NOMO-1 treated with DMSO at 0.1 percent for 48 hours (cell line): ENCODE measurements around the gene ATP6V1C2.

ENCODE experiments used
- DNase-seq: peaks from one replicate; lab custom pipeline; 2025; ENCODE audit not compliant: unreplicated experiment; lab: John Stamatoyannopoulos, UW

Gene ATP6V1C2, protein sequence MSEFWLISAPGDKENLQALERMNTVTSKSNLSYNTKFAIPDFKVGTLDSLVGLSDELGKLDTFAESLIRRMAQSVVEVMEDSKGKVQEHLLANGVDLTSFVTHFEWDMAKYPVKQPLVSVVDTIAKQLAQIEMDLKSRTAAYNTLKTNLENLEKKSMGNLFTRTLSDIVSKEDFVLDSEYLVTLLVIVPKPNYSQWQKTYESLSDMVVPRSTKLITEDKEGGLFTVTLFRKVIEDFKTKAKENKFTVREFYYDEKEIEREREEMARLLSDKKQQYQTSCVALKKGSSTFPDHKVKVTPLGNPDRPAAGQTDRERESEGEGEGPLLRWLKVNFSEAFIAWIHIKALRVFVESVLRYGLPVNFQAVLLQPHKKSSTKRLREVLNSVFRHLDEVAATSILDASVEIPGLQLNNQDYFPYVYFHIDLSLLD

GRCh38 chr2:10721396-10722251, at the start of gene ATP6V1C2:
Gene ATP6V1C2, plus strand, starts transcription at chr2:10721630. Its CDS starts 1,220 bp downstream, at chr2:10722850.
- no peak for DNase-seq

DNA sequence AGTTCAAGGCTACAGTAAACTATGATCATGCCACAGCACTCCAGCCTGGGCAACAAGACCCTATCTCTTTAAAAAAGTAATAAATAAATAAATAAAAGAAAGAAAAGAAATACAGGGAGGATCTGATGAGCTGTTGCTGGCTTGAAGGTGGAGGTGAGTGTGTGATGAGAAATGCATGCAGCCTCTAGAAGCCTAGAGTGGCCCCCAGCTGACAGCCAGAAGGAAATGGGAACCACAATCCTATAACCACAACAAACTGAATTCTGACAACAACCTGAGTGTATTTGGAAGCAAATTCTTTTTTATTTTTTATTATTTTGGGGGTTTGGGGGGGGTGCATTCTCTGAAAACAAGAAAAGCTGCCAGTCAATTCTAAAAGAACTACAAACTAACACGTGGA, 46.3 kb upstream of the ATP6V1C2 start:
- no peak for DNase-seq

GRCh38 chr2:10678225-10678624, 43.2 kb upstream of the ATP6V1C2 start:
- DNase-seq, result no peak

GRCh38 chr2:10680214-10680613, 41.2 kb upstream of the ATP6V1C2 start:
- no peak for DNase-seq

GRCh38 chr2:10680957-10681356, 40.5 kb upstream of the ATP6V1C2 start:
- no peak for DNase-seq

DNA sequence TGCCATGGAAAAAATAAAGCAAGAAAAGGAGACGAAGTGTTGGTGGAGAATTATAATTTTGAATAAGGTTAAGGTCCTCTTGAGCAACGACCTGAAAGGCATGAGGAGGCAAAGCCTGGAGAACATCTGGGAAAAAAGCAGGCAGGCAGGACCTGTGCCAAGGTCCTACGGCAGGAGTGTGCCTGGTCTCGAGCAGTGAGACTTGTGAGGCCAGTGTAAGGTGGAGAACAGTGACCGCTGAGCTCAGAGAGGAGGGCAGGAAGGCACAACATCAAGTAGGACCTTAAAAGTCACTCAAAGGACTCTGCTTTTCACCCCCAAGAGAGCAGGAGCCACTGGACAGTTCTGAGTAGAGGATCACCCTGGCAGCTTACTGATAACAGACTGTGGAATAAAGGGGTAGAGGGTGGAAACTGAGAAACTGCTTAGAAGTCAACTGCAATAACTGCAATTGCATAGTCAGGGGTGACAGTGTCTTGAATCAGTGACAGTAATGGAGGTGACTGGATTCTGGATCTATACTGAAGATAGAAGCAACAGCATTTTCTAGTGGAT, 35.2 kb upstream of the ATP6V1C2 start:
- no peak for DNase-seq

DNA sequence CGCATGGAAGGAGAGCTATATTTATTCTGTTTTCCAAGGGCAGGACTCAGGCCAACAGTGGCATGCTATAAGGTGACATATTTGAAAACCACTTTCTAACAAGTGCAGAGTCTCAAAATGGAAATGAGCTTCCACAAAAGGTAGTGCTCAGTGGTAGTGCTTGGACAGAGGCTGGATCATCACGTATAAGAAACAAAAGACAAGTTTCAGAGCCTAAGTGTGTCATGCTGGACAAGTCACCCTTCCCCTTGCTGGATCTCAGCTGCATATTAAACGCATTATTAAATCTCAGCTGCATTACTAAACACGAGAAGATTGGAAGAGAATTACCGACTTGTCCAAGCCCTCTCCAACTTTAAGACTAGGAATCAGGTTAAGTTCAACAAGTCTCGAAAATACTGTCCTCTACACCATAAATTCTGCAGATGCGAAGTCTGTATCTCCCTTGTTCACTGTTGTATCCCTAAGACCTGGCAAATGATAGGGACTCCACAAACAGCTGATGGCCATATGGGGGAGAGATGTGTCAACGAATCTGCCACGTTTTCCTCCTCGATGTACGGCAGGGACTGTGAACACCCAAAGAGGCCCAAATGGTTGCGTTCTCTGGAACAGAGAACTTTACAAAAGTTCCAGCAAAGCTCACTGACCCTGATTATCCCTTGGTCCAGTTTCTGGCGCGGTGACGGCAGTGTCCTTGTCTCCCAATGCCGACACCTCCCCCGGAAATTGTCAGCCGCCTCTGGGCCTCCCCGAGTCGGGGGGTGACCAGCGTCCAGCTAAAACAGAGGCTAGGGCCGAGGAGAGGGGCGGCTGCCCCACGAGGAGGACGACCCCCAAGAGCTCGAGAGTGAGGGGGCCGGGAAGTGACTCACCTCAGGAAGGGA, 32.3 kb upstream of the ATP6V1C2 start:
- DNase-seq, result no peak

GRCh38 chr2:10691521-10691920, 29.9 kb upstream of the ATP6V1C2 start:
- DNase-seq, result no peak

- no peak for DNase-seq
These were observed 21.2 kb upstream of the ATP6V1C2 start for GRCh38 chr2:10700078-10700803.

DNA sequence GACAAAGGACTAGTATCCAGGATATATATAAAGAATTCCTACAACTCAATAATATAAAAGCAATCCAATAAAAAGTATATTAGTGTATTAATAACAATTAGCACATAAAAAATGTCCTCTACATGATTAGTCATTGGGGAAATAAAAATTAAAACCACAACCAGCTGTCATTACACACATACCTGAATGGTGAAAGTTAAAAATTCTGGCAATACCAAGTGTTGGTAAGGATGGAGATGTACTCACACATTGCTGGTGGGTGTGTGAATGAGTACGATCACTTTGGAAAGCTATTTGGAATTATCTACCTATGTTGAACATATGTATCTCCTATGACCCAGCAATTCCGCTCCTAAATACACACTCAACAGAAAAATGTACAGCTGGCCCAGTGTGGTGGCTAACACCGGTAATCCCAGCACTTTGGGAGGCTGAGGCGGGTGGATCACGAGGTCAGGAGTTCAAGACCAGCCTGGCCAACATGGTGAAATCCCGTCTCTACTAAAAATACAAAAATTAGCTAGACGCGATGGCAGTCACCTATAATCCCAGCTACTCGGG, 17.3 kb upstream of the ATP6V1C2 start:
- no peak for DNase-seq

GRCh38 chr2:10706033-10706432, 15.4 kb upstream of the ATP6V1C2 start:
- DNase-seq, result no peak

DNA sequence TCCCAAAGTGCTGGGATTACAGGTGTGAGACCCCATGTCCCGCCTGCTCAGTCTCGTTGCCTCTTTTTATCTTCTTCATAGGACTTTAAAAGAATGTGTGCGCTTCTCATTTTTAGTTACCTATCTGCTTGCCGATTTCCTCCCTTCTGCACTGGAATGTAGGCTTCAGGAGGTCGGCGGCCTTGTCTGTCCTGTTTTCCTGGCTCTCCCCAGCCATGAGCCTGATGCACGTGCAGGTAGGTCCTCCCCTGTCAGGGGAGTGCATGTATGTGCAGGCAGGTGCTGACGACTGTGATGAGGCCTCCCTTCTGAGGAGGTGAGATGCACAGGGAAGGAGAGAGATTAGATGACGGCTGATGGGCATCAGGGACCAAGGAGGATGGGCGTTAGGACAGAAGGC, 13.6 kb upstream of the ATP6V1C2 start:
- no peak for DNase-seq

DNA sequence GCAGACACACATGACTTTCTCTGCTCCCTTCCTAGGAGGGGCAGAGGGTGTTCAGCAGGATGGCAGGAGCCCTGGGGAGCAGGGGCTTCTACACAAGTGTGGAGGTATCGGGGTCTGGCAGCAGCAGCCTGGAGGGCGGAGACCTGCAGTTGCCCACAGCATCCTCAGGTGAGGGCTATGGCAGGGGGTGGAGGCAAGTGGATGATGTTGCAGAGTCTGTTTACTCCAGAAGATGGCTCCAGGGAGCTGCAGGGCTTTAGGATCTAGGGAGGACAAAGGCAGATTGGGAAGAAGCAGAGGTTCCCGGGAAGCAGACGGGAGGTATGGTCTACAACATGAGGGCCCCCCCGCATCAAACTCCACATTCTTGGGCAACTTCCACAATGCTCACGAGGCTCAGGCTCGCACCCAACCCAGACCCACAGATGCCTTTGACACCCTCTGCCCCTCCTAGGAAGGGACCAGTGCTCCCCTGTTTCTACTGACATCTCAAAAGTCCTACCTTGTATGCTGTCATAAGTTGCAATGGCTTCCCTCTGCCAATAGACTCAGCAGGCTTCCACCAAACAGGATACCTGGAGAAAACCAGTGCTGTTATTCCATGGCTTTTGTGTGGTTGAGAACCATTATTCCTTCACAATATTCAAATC, 12.0 kb upstream of the ATP6V1C2 start:
- DNase-seq, result no peak

- no peak for DNase-seq
These were observed 9.1 kb upstream of the ATP6V1C2 start for GRCh38 chr2:10712185-10712809.

GRCh38 chr2:10716581-10716980, 4.8 kb upstream of the ATP6V1C2 start:
- peak; percentile 26 for DNase-seq

DNA sequence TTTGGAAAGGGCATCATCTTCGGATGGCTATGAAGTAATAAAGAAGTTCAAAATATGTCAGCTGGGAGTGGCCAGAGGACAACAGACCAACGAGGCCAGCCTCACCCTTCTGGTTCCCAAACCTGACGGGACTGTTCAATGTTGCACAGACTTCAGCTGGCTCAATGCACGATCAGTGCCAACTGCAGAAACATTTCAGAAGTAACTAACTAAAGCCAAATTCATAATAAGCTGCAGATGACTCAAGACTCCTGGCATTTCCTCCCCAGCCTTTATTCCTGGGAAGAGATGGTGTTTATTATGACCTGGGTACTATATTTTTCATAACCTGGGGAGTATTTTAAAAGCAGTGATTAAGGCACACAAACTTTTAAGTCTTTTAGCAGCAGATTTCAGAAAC, 3.8 kb upstream of the ATP6V1C2 start:
- DNase-seq, result no peak

DNA sequence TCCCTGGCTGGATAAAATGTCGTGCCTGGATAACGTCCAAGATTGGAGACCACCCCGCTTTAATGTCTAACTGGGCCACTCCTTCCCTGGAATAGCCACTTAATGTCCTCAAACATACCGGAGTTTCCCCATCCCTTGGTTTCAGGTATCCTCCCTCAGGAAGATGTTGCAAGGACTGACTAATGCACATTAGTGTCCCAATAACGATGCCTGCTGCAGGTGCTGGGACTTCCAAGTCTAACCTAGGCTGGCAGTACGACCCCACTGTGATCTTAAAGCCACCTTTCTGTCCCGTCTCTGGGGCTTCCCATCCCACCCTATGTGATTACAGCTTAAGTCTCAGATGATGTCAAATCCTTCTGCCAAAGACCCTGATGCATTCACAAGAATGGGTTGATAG, 1.1 kb upstream of the ATP6V1C2 start:
- DNase-seq, result no peak

DNA sequence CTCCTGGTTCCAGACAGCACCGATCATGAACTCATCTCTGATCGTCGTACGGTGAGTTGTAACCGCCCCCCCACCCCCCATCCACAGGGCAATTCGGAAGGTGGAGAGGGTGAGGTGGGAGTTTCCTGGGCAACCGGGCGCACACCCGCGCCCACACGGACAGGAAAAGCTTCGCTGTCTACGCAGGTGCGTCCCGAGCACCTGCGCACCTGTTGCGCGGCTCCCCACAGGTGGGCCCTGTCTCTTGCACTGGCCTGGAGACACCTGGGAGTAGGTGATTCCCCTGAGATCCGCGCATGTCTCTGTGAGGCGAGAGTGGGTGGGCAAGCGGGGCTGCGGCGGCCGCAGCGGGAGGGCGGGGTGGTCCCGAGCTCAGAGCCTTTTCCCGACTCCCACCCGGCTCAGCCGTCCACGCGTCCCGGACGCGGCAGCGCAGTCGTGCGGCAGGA, 459 bp upstream of the ATP6V1C2 start:
- DNase-seq, result no peak
